GM23248 (cell line): ENCODE measurements around the gene RGS19.
"Not testable (repeated sequence)": the region's sequence is repeated elsewhere in the genome, so short reads cannot be mapped to it uniquely, and the experiment has no call there.

Experiments
- EZH2 ChIP-seq: fragments of 200-600 bp; sonication (generic); IDR thresholded peaks from 2 replicates; pipeline ENCODE4 v1.6.1; 2018; ENCODE audit warnings: antibody characterized with exemption, mild to moderate bottlenecking; ENCODE audit not compliant: insufficient read depth, poor library complexity, severe bottlenecking
- EZH2phosphoT487 ChIP-seq: fragments of 200-600 bp; sonication (generic); IDR thresholded peaks from 2 replicates; pipeline ENCODE4 v1.6.1; 2018; ENCODE audit warnings: antibody characterized with exemption, moderate library complexity, mild to moderate bottlenecking, low read depth; ENCODE audit not compliant: insufficient read depth

GRCh38 chr20:64087226-64087825, 8.0 kb upstream of the RGS19 start:
- TF ChIP-seq EZH2phosphoT487, EZH2: not testable (repeated sequence)
